LNCAP (cell line): Measurements from ENCODE around the gene FLNC.

Experiments
- TF ChIP-seq, protein P1 (sequence below): fragments of 450-650 bp; IDR thresholded peaks from 2 replicates; pipeline ENCODE4 v1.5.1; 2017; ENCODE audit warnings: mild to moderate bottlenecking

The FLNC gene

DNA sequence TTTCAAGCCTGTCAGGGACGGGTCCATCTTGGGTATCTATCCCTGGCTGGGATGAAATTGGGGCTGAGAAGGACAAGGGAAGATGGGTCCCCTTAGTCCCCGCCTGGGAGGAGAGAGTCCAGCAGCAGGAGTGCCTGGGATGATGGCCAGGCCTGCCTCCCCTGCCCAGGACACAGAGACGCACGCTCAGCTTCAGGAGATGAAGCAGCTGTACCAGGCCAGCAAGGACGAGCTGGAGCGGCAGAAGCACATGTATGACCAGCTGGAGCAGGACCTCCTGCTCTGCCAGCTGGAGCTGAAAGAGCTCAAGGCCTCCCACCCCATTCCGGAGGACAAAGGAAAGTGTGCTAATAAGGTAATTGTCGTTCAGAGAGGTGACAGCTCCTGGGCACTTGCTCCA lies 23.0 kb upstream of the FLNC start:
- TF ChIP-seq, protein P1, sequence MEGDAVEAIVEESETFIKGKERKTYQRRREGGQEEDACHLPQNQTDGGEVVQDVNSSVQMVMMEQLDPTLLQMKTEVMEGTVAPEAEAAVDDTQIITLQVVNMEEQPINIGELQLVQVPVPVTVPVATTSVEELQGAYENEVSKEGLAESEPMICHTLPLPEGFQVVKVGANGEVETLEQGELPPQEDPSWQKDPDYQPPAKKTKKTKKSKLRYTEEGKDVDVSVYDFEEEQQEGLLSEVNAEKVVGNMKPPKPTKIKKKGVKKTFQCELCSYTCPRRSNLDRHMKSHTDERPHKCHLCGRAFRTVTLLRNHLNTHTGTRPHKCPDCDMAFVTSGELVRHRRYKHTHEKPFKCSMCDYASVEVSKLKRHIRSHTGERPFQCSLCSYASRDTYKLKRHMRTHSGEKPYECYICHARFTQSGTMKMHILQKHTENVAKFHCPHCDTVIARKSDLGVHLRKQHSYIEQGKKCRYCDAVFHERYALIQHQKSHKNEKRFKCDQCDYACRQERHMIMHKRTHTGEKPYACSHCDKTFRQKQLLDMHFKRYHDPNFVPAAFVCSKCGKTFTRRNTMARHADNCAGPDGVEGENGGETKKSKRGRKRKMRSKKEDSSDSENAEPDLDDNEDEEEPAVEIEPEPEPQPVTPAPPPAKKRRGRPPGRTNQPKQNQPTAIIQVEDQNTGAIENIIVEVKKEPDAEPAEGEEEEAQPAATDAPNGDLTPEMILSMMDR: no peak

DNA sequence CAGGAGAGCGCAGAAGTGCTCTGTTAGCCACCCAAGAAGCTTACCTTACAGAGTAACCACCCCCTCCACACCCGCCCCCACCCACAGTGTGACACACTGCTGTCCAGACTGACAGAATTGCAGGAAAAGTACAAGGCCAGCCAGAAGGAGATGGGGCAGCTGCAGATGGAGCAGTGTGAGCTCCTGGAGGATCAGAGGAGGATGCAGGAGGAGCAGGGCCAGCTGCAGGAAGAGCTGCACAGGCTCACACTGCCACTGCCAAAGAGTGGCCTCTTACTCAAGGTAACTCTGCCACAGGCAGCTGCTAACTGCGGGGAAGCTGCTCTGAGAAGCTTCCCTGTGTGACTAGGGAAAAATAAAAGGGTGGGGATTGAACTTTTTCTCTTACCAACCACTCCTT lies 20.8 kb upstream of the FLNC start:
- TF ChIP-seq, protein P1: no peak

DNA sequence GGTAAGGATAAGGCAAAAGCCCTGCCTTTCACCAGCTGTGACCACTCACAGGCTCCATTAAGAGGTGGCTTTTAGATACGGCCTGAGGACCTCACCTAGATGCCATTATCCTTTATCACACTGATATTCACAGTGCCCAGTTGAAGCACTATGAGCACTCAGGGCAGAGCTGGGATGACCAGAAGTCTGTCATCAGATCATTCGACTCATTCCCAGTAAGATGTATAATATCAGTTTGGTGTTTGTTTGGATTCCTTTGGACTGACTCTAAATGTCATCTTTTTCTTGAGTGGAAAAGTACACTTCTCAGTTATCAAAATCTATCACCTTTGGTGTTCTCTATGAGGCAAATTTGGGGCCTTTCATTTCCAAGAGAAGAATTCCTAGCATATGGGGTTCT lies 19.7 kb upstream of the FLNC start:
- TF ChIP-seq, protein P1: no peak

DNA sequence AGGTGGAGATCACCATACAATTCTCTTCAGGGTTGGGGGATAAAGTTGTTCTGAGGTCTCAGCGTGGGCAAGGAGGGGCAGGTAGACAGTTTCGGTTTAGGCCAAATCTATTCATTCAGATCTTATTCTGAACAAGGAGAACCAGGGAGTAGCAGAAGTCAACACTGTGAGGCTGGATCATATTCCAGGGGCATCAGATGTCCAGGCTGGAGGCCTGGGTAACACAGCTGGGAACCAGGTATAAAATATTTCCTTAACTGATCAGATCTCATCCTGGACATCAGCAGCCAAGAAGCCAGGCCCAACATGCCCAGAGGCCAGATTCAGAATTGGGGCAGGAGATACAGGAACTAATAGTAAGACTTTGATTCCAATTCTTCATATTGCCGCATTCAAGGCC lies 19.2 kb upstream of the FLNC start:
- TF ChIP-seq, protein P1: no peak

DNA sequence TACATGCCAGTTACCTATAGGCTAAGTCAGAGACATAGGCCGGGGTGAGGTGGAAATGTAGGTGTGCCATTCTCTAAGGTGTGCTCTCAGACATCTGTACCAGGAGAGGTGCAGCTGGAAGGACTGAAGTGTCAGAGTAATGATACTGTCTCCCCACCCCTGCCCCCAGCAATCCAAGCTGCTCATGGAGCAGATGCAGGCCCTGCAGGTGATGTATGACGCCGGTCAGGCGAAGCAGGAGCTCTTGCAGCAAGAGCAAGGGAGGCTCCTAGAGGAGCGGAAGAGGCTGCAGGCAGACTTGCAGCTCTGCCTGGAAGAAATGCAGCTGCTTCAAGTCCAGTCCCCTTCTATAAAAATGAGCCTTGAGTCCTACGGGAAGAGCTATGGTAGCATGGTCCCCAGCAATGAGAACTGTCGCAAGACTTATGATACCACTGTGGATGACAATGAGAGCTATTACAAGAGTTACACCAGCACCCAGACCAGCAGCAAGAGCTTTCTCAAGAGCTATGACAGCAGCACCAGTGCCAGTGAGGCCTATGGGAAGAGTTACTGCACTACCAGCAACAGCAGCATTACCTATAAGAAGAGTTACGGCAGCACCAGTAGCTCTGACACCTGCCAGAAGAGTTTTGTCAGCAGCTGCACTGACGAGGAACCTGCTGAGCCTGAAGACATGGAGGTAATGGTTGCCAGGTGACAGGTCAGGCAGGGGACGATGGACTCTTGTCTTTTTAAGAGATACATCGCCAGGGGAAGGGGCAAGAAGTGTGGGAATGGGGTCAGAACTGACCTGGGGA lies 18.4 kb upstream of the FLNC start:
- TF ChIP-seq, protein P1: no peak

DNA sequence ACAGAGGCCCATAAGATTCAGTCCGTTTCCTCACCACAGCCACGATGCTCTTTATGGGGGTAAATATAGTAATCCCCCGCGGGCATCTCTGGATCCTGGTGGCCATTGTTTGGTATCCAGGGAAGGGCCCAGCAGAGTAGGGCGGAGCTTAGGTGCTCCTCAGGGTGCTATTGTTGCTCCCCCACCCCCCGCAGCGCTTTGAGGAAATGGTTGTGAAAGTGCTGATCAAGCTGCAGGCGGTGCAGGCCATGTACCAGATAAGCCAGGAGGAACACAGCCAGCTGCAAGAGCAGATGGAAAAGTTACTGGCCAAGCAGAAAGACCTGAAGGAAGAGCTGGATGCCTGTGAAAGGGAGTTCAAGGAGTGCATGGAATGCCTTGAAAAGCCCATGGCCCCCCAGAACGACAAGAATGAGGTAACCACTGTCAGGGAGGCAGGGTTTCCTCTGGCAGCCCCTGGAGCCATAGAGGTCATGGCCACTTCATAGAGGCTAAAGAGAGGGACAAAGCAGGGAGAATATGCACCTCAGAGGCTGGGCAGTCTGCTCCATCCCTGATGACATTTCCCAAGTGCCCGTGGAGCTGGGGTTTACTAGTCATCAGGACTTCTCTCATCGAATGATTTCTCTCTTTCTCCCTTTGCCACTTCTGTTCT lies 17.6 kb upstream of the FLNC start:
- TF ChIP-seq, protein P1: no peak

DNA sequence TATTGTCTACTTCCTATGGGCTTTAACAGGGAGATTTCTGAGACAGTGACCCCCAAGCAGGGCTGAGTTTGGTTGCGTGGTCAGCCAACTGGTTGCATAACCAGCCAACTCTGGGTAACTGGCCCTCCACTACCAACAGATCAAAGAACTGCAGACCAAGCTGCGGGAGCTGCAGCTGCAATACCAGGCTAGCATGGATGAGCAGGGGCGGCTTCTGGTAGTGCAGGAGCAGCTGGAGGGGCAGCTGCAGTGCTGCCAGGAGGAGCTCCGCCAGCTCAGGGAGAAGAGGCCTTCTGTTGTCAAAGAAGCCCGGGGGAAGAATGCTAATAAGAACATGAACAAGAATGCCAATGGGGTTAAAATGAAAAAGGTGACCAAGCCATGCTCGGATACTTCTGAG lies 15.7 kb upstream of the FLNC start:
- TF ChIP-seq, protein P1: no peak
